Neural crest cell (in vitro differentiated cells): Measurements from ENCODE around the gene CD84. TPM values are rescaled to one million over a fixed set of nuclear protein-coding genes. Genes with fewer than 3 reads are reported as not detected.

Experiments
- DNase-seq: peaks from one replicate; pipeline ENCODE4 v3.0.0; 2021; ENCODE audit warnings: low read depth, mixed read lengths, low spot score
- H3K27ac Mint-ChIP-seq: one replicate; pipeline ENCODE4 v1.8.0; 2021; ENCODE audit warnings: mild to moderate bottlenecking, mixed read lengths; ENCODE audit not compliant: unreplicated experiment
- H3K27me3 Mint-ChIP-seq: 2 replicates; pipeline ENCODE4 v1.8.0; 2021; ENCODE audit warnings: low read depth, mild to moderate bottlenecking, mixed read lengths
- H3K36me3 Mint-ChIP-seq: 2 replicates; pipeline ENCODE4 v1.8.0; 2021; ENCODE audit warnings: low read depth, mild to moderate bottlenecking, mixed read lengths
- H3K4me1 Mint-ChIP-seq: 2 replicates; pipeline ENCODE4 v1.8.0; 2021; ENCODE audit warnings: mixed read lengths
- H3K4me3 Mint-ChIP-seq: one replicate; pipeline ENCODE4 v1.8.0; 2021; ENCODE audit warnings: mild to moderate bottlenecking, mixed read lengths
- H3K9me3 Mint-ChIP-seq: 2 replicates; pipeline ENCODE4 v1.8.0; 2021; ENCODE audit warnings: mixed read lengths
- CTCF ChIP-seq: fragments of 200-600 bp; sonication (generic); conservative IDR thresholded peaks from 2 replicates; pipeline ENCODE4 v1.5.0; 2021; ENCODE audit warnings: antibody characterized with exemption, mild to moderate bottlenecking
- total RNA-seq: library from RNA; stranded (reverse); gene quantifications from 2 replicates; pipeline ENCODE4 v1.2.1, GENCODE V29; 2021

Gene CD84
- total RNA-seq, 1 donor from 2014 or later = not detected

- Mint-ChIP-seq H3K9me3 (no peaks in the 10 kb centered on the region), H3K4me1 (peaks cover 11% of the 10 kb centered on the region), H3K27me3 (peaks cover 2% of the 10 kb centered on the region), H3K4me3 (no peak overlapping the region), H3K27ac (no peak overlapping the region), H3K36me3 (no peaks in the 10 kb centered on the region)
- no peak for TF ChIP-seq CTCF
- DNase-seq = no peak
These were observed 46.0 kb upstream of the CD84 start for GRCh38 chr1:160625321-160625720.

- no peak for TF ChIP-seq CTCF
- no peak overlapping the region for H3K4me3 Mint-ChIP-seq
- DNase-seq = no peak
These were observed 45.2 kb upstream of the CD84 start for GRCh38 chr1:160624464-160624863.

GRCh38 chr1:160623862-160624261 is 44.6 kb upstream of the CD84 start:
- no peaks in the 10 kb centered on the region for H3K36me3 Mint-ChIP-seq
- H3K9me3 Mint-ChIP-seq = peaks cover 1% of the 10 kb centered on the region
- H3K4me3 Mint-ChIP-seq = no peak overlapping the region
- TF ChIP-seq CTCF = no peak
- peaks cover 2% of the 10 kb centered on the region for H3K27me3 Mint-ChIP-seq
- no peak overlapping the region for H3K27ac Mint-ChIP-seq
- peaks cover 6% of the 10 kb centered on the region for H3K4me1 Mint-ChIP-seq
- no peak for DNase-seq

More at GRCh38 chr1:160624464-160624863, 45.2 kb upstream of the CD84 start:
- Mint-ChIP-seq H3K9me3 (no peaks in the 10 kb centered on the region), H3K36me3 (no peaks in the 10 kb centered on the region), H3K4me1 (peaks cover 6% of the 10 kb centered on the region), H3K27me3 (peaks cover 2% of the 10 kb centered on the region), H3K27ac (no peak overlapping the region)

GRCh38 chr1:160623227-160623633 is 43.9 kb upstream of the CD84 start:
- no peak for DNase-seq
- TF ChIP-seq CTCF = no peak
- H3K27me3 Mint-ChIP-seq = peaks cover 2% of the 10 kb centered on the region
- peaks cover 3% of the 10 kb centered on the region for H3K9me3 Mint-ChIP-seq
- H3K36me3 Mint-ChIP-seq = no peaks in the 10 kb centered on the region
- peaks cover 6% of the 10 kb centered on the region for H3K4me1 Mint-ChIP-seq
- H3K4me3 Mint-ChIP-seq = no peak overlapping the region
- no peak overlapping the region for H3K27ac Mint-ChIP-seq

GRCh38 chr1:160622501-160623226 is 43.4 kb upstream of the CD84 start:
- Mint-ChIP-seq H3K27ac (no peak overlapping the region), H3K4me3 (no peak overlapping the region), H3K36me3 (no peaks in the 10 kb centered on the region), H3K4me1 (peaks cover 6% of the 10 kb centered on the region), H3K9me3 (peaks cover 5% of the 10 kb centered on the region), H3K27me3 (peaks cover 2% of the 10 kb centered on the region)
- TF ChIP-seq CTCF = no peak
- no peak for DNase-seq
